T-helper 1 cell treated with Interleukin-12 subunit alpha and Interleukin-12 subunit beta and Interleukin-4 antibody, amounts not matched to agents 30 μg/mL and 1 μg/mL, for 36 hours (primary cell): ENCODE data around the gene VWA8.

ENCODE experiments used
- H3K27ac Mint-ChIP-seq: one replicate; pipeline ENCODE4 v1.8.0; 2021; ENCODE audit warnings: mild to moderate bottlenecking, mixed read lengths
- H3K27me3 Mint-ChIP-seq: one replicate; pipeline ENCODE4 v1.8.0; 2021; ENCODE audit warnings: low read depth, mixed read lengths
- H3K36me3 Mint-ChIP-seq: one replicate; pipeline ENCODE4 v1.8.0; 2021; ENCODE audit warnings: low read depth, mixed read lengths
- H3K4me1 Mint-ChIP-seq: one replicate; pipeline ENCODE4 v1.8.0; 2021; ENCODE audit warnings: low read depth, mixed read lengths
- H3K4me3 Mint-ChIP-seq: one replicate; pipeline ENCODE4 v1.8.0; 2021; ENCODE audit warnings: mild to moderate bottlenecking, moderate library complexity, mixed read lengths
- H3K9me3 Mint-ChIP-seq: one replicate; pipeline ENCODE4 v1.8.0; 2021; ENCODE audit warnings: mixed read lengths

Gene VWA8

DNA sequence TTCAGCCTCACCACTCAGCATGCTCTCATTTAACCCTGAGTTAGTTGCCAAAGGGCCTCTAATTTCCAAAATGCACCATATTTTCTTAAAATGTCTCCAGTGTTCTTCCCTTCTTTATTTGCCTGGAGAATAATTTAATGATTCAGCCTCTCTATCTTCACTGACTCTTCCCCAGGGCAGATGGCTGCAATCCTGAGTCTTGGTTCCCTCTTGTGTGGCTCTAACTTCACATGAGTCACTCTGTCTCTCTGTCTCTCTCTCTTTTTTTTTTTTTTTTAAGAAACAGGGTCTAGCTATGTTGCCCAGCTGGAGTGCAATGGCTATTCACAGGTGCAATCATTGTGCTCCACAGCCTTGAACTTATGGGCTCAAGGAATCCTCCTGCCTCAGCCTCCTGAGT is 251.4 kb downstream of the VWA8 start:
- H3K4me3 Mint-ChIP-seq = no peak overlapping the region
- no peaks in the 10 kb centered on the region for H3K27me3 Mint-ChIP-seq
- no peaks in the 10 kb centered on the region for H3K36me3 Mint-ChIP-seq
- H3K4me1 Mint-ChIP-seq = no peaks in the 10 kb centered on the region
- no peaks in the 10 kb centered on the region for H3K9me3 Mint-ChIP-seq
- H3K27ac Mint-ChIP-seq = no peak overlapping the region

DNA sequence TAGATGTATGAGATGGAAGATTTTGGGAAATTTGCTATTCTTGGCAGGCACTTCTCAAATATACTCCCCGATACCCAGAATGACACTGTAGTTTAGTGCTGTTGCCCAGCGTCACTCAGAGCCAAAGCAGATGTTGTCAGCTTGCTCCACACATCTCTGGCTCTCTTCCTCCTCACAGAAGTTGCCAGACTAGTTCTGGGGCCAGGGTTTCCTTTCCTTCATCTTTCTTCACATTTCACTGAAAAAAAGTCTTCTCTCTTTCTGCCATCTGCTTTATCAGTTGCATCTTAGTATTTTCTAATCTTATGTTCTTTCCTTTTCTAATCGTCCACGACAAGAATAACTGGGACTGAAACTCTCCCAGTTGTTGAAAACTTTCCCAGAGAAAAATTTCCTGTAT is 252.2 kb downstream of the VWA8 start:
- H3K27ac Mint-ChIP-seq = no peak overlapping the region
- no peaks in the 10 kb centered on the region for H3K27me3 Mint-ChIP-seq
- no peak overlapping the region for H3K4me3 Mint-ChIP-seq
- H3K9me3 Mint-ChIP-seq = no peaks in the 10 kb centered on the region
- no peaks in the 10 kb centered on the region for H3K36me3 Mint-ChIP-seq
- no peaks in the 10 kb centered on the region for H3K4me1 Mint-ChIP-seq

DNA sequence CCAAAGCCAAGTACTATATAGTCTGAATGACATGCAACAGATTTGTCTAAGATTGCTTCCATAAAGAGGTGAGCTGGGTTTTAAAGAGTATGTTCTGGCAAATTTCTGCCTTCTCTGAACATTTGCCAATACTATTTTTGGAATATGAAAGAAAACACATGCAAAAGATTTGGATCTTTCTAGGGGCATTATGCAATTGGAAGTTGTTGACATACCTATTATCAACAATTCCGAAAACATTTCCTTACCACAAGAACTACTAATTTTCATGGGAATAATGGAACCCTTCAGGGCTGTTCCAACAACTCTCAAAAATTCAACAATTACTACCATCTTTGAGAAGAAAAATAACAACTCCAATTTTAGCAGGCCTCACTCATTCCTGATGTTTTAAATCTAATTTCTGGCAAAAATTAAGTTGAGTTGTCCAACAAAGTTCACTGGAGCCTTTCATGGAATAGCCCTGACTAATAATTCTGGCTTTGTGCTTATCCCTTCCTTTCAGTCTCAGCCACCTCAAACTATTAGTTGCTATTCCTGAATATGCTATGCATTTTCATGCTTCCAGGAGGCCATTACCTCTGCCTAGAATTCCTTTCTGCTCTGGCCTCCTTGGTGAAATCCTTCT is 253.6 kb downstream of the VWA8 start:
- Mint-ChIP-seq H3K27ac (no peak overlapping the region), H3K36me3 (no peaks in the 10 kb centered on the region), H3K4me1 (no peaks in the 10 kb centered on the region), H3K4me3 (no peak overlapping the region), H3K9me3 (no peaks in the 10 kb centered on the region), H3K27me3 (no peaks in the 10 kb centered on the region)

DNA sequence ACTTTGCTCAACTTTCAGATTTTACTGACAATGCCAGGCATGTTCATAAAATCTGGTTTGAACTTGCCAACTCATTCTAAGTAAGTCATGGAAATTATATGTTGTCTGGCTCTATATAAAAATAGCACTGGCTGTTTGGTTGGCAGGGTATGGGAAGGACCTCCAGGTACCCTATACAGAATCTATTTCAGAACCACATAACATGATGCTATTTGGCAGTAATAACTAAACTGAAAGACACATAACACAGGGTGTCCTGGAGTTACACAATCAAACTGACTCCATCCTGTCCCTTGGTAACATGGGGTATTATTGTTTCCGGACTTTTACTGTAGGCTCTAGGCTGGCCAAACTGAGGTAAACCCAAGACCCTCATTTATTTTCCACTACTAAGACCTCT is 254.8 kb downstream of the VWA8 start:
- H3K4me1 Mint-ChIP-seq = no peaks in the 10 kb centered on the region
- H3K27me3 Mint-ChIP-seq = no peaks in the 10 kb centered on the region
- no peaks in the 10 kb centered on the region for H3K9me3 Mint-ChIP-seq
- no peaks in the 10 kb centered on the region for H3K36me3 Mint-ChIP-seq
- H3K27ac Mint-ChIP-seq = no peak overlapping the region
- H3K4me3 Mint-ChIP-seq = no peak overlapping the region

DNA sequence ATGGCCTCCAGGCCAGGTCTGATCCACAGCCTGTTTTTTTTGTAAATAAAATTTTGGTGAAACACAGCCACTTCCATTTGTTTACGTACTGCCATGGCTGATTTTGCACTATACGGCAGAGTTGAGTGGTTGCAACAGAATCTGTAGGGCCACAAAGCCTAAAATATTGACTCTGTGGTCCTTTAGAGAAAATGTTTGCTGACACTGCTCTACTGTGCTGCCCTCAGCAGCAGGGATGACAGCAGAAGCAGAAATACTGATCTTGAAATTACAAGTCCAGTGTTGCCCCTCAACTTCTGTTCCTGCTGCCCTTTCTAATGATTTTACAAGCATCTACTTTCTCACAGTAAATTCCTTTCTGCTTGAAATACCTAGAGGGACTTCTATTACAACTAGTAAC is 258.4 kb downstream of the VWA8 start:
- no peak overlapping the region for H3K27ac Mint-ChIP-seq
- no peaks in the 10 kb centered on the region for H3K4me1 Mint-ChIP-seq
- no peaks in the 10 kb centered on the region for H3K9me3 Mint-ChIP-seq
- no peak overlapping the region for H3K4me3 Mint-ChIP-seq
- H3K27me3 Mint-ChIP-seq = no peaks in the 10 kb centered on the region
- peaks cover 8% of the 10 kb centered on the region for H3K36me3 Mint-ChIP-seq

DNA sequence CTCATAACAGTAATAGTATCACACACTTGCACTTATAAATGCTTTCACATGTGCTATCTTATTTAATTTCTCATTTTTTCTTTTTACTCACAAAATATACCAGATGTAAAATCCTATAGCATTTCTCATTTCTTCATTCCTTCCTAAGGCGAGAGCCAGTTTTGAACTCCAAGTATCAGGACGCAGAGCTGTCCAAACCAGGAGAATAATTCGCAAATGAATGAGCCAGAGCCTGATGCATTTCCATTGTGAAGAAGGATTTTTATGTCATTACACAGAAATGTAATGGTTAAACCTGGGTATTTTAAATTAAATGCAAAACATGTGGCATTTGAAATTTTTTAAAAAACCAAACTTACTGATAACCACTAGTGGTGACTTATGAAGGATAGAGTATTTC is 259.2 kb downstream of the VWA8 start:
- Mint-ChIP-seq H3K4me1 (no peaks in the 10 kb centered on the region), H3K36me3 (peaks cover 8% of the 10 kb centered on the region), H3K27me3 (no peaks in the 10 kb centered on the region), H3K27ac (no peak overlapping the region), H3K4me3 (no peak overlapping the region), H3K9me3 (no peaks in the 10 kb centered on the region)

DNA sequence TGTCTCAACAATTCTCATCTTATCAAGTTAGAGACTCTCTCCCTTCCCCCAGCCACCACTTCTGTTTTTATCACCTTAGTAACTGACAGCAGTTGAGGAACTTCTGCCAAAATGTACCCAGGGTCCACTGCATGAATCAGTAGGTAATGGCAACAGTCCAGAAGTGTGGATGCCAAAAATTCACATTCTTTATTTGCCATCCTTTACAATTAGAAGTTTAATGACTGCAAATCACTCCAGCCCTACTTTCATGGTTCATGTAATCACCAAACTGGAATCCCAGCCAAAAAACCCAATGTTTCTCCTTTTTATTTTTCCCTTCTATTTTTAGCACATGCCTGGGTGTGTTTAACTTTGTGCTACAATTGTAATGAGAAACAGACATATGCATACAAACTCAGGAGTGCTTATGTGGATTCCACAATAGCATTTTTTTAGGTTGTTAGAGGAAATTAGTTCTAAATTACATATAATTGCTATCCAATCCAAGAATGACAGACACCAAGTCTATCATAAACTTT is 260.1 kb downstream of the VWA8 start:
- H3K9me3 Mint-ChIP-seq = no peaks in the 10 kb centered on the region
- no peak overlapping the region for H3K27ac Mint-ChIP-seq
- no peaks in the 10 kb centered on the region for H3K4me1 Mint-ChIP-seq
- H3K36me3 Mint-ChIP-seq = peaks cover 8% of the 10 kb centered on the region
- H3K4me3 Mint-ChIP-seq = no peak overlapping the region
- no peaks in the 10 kb centered on the region for H3K27me3 Mint-ChIP-seq

DNA sequence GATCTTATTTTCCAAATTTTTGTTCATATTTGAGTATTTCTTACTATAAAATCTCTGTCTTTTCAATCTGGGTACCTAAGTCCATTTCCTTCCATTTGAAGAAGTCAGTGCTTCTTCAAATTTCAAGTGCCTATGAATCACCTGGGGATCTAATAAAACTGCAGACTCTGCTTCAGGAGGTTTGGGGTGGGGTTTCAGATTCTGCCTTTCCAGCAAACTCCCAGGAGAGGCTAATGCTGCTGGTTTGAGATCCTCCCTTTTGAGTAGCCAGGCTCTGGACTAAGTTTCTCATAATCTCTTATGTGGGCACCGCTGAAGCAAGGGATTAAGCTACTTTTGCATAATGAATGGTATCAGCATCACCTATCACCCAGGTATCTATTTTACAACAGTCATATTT is 261.1 kb downstream of the VWA8 start:
- no peak overlapping the region for H3K4me3 Mint-ChIP-seq
- no peak overlapping the region for H3K27ac Mint-ChIP-seq
- H3K27me3 Mint-ChIP-seq = no peaks in the 10 kb centered on the region
- no peaks in the 10 kb centered on the region for H3K9me3 Mint-ChIP-seq
- peaks cover 8% of the 10 kb centered on the region for H3K36me3 Mint-ChIP-seq
- no peaks in the 10 kb centered on the region for H3K4me1 Mint-ChIP-seq

DNA sequence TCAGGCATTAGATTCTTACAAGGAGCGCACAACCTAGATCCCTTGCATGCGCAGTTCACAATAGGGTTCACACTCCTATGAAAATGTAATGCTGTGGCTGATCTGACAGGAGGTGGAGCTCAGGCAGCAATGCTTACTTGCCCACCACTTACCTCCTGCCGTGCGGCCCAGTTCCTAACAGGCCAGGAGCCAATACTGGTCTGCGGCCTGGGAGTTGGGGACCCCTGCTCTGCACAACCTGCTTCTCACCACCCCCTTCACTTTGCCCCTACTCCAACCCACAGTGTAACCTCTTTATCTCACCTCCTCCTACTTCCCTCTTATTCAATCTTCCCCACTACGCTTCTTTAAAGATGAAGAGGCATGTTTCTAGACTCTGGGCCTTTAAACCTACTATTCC is 263.3 kb downstream of the VWA8 start:
- H3K4me3 Mint-ChIP-seq = no peak overlapping the region
- H3K9me3 Mint-ChIP-seq = no peaks in the 10 kb centered on the region
- H3K4me1 Mint-ChIP-seq = no peaks in the 10 kb centered on the region
- peaks cover 8% of the 10 kb centered on the region for H3K36me3 Mint-ChIP-seq
- no peak overlapping the region for H3K27ac Mint-ChIP-seq
- H3K27me3 Mint-ChIP-seq = no peaks in the 10 kb centered on the region

DNA sequence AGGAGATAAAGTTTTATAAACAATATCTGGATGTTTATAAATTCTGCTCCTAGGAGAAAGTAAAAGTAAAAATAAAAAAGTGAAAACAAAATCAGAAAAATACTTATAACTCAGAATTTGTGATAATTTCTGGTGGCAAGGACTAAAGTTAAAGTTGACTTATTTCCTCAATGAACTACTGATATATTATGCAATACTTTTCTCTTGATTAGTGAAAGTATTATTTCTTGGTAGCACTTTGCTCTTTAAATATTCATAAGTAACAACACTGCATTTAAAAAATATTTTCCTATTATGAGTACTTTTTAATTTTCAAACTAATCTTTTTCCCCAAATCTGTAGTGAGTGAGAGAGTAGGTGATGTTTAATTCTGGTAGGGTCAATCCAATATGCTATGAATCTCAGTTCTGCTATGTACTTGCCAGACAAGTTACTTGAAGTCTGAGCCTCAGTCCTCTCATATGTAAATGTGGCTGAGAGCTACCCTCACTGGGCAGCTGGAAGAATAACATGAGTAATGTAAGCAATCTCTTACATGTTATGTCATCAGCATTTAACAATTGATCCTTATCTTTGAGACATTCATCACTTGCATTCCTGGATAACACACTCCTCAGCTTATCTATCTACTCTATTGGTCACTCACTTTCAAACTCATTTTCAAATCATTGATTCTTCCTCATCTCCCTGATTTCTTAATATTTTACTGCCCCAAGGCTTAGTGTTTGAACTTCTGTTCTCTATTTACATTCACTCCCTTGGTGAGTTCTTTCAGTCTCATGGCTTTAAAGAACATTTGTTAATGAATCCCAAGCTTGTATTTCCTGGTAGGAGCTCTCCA is 264.5 kb downstream of the VWA8 start:
- no peak overlapping the region for H3K27ac Mint-ChIP-seq
- H3K36me3 Mint-ChIP-seq = peaks cover 11% of the 10 kb centered on the region
- H3K27me3 Mint-ChIP-seq = no peaks in the 10 kb centered on the region
- no peaks in the 10 kb centered on the region for H3K9me3 Mint-ChIP-seq
- H3K4me3 Mint-ChIP-seq = no peak overlapping the region
- H3K4me1 Mint-ChIP-seq = no peaks in the 10 kb centered on the region

DNA sequence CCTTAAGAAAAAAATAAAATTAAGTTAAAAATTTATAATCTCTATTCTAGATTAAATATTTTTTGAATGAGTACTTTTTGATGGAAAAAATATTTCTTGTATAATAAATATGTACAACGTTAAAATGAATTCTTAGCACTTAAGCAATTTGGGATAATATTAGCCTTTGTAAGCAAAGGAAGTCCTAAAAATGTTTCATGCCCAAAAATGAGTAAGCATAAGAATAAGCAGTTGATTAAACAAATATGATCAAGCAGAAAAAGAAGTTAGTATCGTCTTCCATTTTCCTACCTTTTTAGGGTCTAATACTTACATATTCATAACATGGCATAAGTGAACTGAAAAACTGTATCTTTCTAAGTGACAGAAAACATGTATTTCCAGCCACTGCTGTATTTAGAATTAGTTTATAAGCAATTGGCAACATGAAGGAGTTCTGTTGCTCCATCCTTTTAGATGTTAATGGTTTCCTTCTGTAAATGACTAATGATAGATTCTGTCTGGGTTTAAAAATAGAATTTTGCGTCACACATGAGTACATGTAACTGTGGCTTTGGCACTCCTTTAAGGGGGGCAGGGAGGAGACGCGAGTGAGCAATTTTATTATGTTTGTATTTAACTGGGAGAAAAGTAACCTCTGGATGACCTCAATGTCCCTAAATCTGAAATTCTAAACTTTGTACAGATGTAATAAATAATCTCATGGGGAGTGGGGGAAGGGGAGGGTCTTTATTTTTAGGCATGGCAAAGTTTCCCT is 266.2 kb downstream of the VWA8 start:
- Mint-ChIP-seq H3K36me3 (peaks cover 14% of the 10 kb centered on the region), H3K27me3 (no peaks in the 10 kb centered on the region), H3K27ac (no peak overlapping the region), H3K4me1 (peaks cover 1% of the 10 kb centered on the region), H3K4me3 (no peak overlapping the region), H3K9me3 (no peaks in the 10 kb centered on the region)

DNA sequence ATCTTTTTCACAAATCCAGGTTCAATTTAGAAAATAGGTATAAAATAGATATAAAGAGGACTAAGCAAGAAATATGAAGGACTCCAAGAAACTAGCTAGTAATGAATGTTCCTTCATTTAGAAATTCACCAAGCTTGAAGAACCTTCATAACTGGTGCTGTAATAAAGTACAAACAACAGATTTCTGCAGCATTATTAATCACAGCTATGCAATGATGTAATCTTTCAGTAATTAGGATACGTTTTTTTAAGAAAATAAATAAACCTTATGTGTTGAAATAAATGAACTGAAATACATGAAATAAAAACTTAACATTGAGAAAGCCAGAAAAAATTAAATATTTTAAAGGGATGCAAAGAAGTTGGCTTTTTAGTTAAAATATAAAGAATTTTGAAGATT is 267.5 kb downstream of the VWA8 start:
- no peak overlapping the region for H3K4me3 Mint-ChIP-seq
- peaks cover 13% of the 10 kb centered on the region for H3K36me3 Mint-ChIP-seq
- no peaks in the 10 kb centered on the region for H3K27me3 Mint-ChIP-seq
- H3K4me1 Mint-ChIP-seq = peaks cover 1% of the 10 kb centered on the region
- H3K27ac Mint-ChIP-seq = no peak overlapping the region
- no peaks in the 10 kb centered on the region for H3K9me3 Mint-ChIP-seq

DNA sequence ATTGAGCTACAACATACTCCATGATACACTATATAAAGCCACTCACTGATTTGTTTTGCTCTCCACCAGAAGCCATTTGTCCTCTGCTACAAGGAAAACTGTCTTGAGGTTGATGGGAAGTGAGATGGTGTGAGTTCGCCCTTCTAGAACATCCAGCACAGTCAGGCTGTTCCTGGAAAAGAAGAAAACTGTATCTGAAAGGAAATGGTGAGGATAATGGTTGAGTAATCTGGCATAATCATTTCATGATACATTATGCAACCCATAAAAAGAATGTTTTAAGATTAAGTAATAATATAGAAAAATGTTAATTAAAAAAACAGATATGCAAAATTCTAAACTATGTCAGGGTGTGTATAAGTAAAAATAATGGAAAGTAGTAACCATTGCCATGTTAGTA is 269.6 kb downstream of the VWA8 start:
- peaks cover 1% of the 10 kb centered on the region for H3K4me1 Mint-ChIP-seq
- no peak overlapping the region for H3K4me3 Mint-ChIP-seq
- H3K9me3 Mint-ChIP-seq = no peaks in the 10 kb centered on the region
- no peaks in the 10 kb centered on the region for H3K27me3 Mint-ChIP-seq
- no peak overlapping the region for H3K27ac Mint-ChIP-seq
- H3K36me3 Mint-ChIP-seq = peaks cover 15% of the 10 kb centered on the region

DNA sequence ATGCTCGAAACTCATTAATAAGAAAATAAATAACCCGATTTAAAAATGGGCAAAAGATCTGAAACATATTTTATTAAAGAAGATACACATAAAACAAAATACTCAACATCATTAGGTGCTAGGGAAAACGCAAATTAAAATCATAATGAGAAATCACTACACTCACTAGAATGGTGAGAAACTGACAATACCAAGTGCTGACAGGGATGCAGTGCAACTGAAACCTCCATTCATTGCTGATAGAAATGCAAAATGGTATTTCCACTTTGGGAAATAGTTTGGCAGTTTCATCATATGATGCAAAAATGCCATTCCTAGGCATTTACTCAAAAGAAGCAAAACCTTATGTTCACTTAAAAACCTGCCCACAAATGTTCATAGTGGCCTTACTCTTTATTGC is 278.1 kb downstream of the VWA8 start:
- H3K27me3 Mint-ChIP-seq = no peaks in the 10 kb centered on the region
- no peaks in the 10 kb centered on the region for H3K9me3 Mint-ChIP-seq
- no peak overlapping the region for H3K4me3 Mint-ChIP-seq
- no peaks in the 10 kb centered on the region for H3K4me1 Mint-ChIP-seq
- H3K36me3 Mint-ChIP-seq = peaks cover 12% of the 10 kb centered on the region
- no peak overlapping the region for H3K27ac Mint-ChIP-seq

DNA sequence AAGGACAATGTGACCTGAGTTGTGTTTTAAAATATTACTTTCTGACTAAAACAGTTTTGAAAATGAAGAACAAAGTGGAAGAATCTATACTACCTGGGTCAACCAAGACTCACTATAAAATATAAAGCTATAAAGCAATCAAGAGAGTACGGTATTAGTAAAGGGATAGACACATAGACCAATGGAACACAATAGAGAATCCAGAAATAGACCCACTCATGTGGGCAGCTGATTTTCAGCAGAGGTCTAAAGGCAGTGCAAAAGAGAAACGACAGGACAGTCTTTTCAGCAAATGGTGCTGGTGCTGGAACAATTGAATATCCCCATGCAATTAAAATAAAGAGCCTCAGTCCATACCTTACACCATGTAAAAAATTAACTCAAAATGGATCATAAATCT is 278.9 kb downstream of the VWA8 start:
- Mint-ChIP-seq H3K27me3 (no peaks in the 10 kb centered on the region), H3K4me1 (no peaks in the 10 kb centered on the region), H3K9me3 (no peaks in the 10 kb centered on the region), H3K27ac (no peak overlapping the region), H3K4me3 (no peak overlapping the region), H3K36me3 (peaks cover 12% of the 10 kb centered on the region)
